Activated CD4-positive, alpha-beta T cell treated with anti-CD3 and anti-CD28 coated beads, Interleukin-2, amount 10 ng/mL, durations not matched to agents 7 days and 5 days (primary cell): ENCODE data around the gene ANKRD45. TPM values are rescaled to one million over a fixed set of nuclear protein-coding genes. Genes with fewer than 3 reads are reported as not detected.
A peak's percentile ranks its signal among the peaks of the same experiment; 100 is the strongest.
"Not testable (repeated sequence)": the region's sequence is repeated elsewhere in the genome, so short reads cannot be mapped to it uniquely, and the experiment has no call there.

Experiments used
- CTCF ChIA-PET: fragments of 350-600 bp; sonication (Branson Sonifier 250); formaldehyde crosslinking; loops from one replicate; lab custom pipeline; 2021; ENCODE audit warnings: antibody characterized with exemption; lab: Charles Lee
- POLR2A ChIA-PET: fragments of 350-600 bp; sonication (Branson Sonifier 250); formaldehyde crosslinking; loops from one replicate; lab custom pipeline; 2021; ENCODE audit warnings: antibody characterized with exemption; lab: Charles Lee
- DNase-seq: peaks from one replicate; pipeline ENCODE4 v3.0.0-alpha.2; 2020
- H3K27ac Mint-ChIP-seq: one replicate; pipeline ENCODE4 v1.8.0; 2021; ENCODE audit warnings: mild to moderate bottlenecking, moderate library complexity, mixed read lengths
- H3K27me3 Mint-ChIP-seq: one replicate; pipeline ENCODE4 v1.8.0; 2021; ENCODE audit warnings: mixed read lengths
- H3K36me3 Mint-ChIP-seq: one replicate; pipeline ENCODE4 v1.8.0; 2021; ENCODE audit warnings: low read depth, mixed read lengths
- H3K4me1 Mint-ChIP-seq: one replicate; pipeline ENCODE4 v1.8.0; 2021; ENCODE audit warnings: mixed read lengths
- H3K4me3 Mint-ChIP-seq: one replicate; pipeline ENCODE4 v1.8.0; 2021; ENCODE audit warnings: mild to moderate bottlenecking, moderate library complexity, mixed read lengths
- H3K9me3 Mint-ChIP-seq: one replicate; pipeline ENCODE4 v1.8.0; 2021; ENCODE audit warnings: mixed read lengths
- total RNA-seq, 2 experiments: library from RNA; stranded (reverse); gene quantifications; one replicate each; pipeline ENCODE4 v1.2.3, GENCODE V29; 2021

Gene ANKRD45
- total RNA-seq, 2 experiments from 2014 or later: not detected

- Mint-ChIP-seq H3K9me3 (peaks cover 3% of the 10 kb centered on the region), H3K27me3 (peaks cover 10% of the 10 kb centered on the region), H3K4me1 (no peaks in the 10 kb centered on the region), H3K27ac (no peak overlapping the region), H3K36me3 (no peaks in the 10 kb centered on the region), H3K4me3 (no peak overlapping the region)
- POLR2A ChIA-PET: no interaction called here
- no peak for DNase-seq
- CTCF ChIA-PET: no interaction called here
Observed at GRCh38 chr1:173638043-173639021, 31.3 kb downstream of the ANKRD45 start.

GRCh38 chr1:173637236-173638042 lies 32.2 kb downstream of the ANKRD45 start:
- not testable (repeated sequence) for H3K4me1 Mint-ChIP-seq

GRCh38 chr1:173635116-173635515 lies 34.5 kb downstream of the ANKRD45 start, which contains the start of gene TEX50:
TSS of gene TEX50 (plus strand) at chr1:173635338. CDS start at chr1:173635522, 184 bp downstream.
- DNase-seq: no peak
- Mint-ChIP-seq H3K27ac (no peak within 1 kb of the TSS), H3K36me3 (no peaks in the 10 kb centered on the region), H3K27me3 (peaks cover 26% of the 10 kb centered on the region), H3K4me3 (no peak within 1 kb of the TSS), H3K9me3 (peaks cover 3% of the 10 kb centered on the region), H3K4me1 (no peaks in the 10 kb centered on the region)
- POLR2A ChIA-PET: no interaction called here
- CTCF ChIA-PET: no interaction called here

More at GRCh38 chr1:173637236-173638042, 32.2 kb downstream of the ANKRD45 start:
- DNase-seq, CTCF ChIA-PET, H3K27ac Mint-ChIP-seq, H3K4me3 Mint-ChIP-seq, H3K36me3 Mint-ChIP-seq, H3K9me3 Mint-ChIP-seq, POLR2A ChIA-PET: not testable (repeated sequence)
- peaks cover 16% of the 10 kb centered on the region for H3K27me3 Mint-ChIP-seq

- Mint-ChIP-seq H3K4me3 (no peak overlapping the region), H3K4me1 (no peaks in the 10 kb centered on the region), H3K36me3 (no peaks in the 10 kb centered on the region), H3K27me3 (peaks cover 17% of the 10 kb centered on the region), H3K27ac (no peak overlapping the region), H3K9me3 (no peaks in the 10 kb centered on the region)
- CTCF ChIA-PET: no interaction called here
- DNase-seq: peak; percentile 6
- POLR2A ChIA-PET: no interaction called here
Observed at GRCh38 chr1:173628888-173629287, 40.8 kb downstream of the ANKRD45 start.

GRCh38 chr1:173627269-173627668 lies 42.4 kb downstream of the ANKRD45 start:
- no peak overlapping the region for H3K4me3 Mint-ChIP-seq
- no peak for DNase-seq
- H3K27ac Mint-ChIP-seq: no peak overlapping the region
- ChIA-PET POLR2A (no interaction called here), CTCF (interaction anchor here (0.6 kb wide), 1 partner anchor 20 kb away, joined by 3 read pairs; no protein-coding TSS in a partner anchor)
- no peaks in the 10 kb centered on the region for H3K9me3 Mint-ChIP-seq
- H3K4me1 Mint-ChIP-seq: no peaks in the 10 kb centered on the region
- H3K36me3 Mint-ChIP-seq: no peaks in the 10 kb centered on the region
- H3K27me3 Mint-ChIP-seq: peaks cover 11% of the 10 kb centered on the region

- Mint-ChIP-seq H3K27ac (no peak overlapping the region), H3K36me3 (peaks cover 6% of the 10 kb centered on the region), H3K9me3 (peaks cover 18% of the 10 kb centered on the region), H3K4me3 (no peak overlapping the region), H3K4me1 (no peaks in the 10 kb centered on the region), H3K27me3 (peaks cover 19% of the 10 kb centered on the region)
- ChIA-PET POLR2A (no interaction called here), CTCF (no interaction called here)
- no peak for DNase-seq
Observed at GRCh38 chr1:173616859-173617258, 52.8 kb downstream of the ANKRD45 start.

- H3K4me3 Mint-ChIP-seq, H3K9me3 Mint-ChIP-seq, CTCF ChIA-PET, H3K4me1 Mint-ChIP-seq, H3K27me3 Mint-ChIP-seq, H3K36me3 Mint-ChIP-seq, POLR2A ChIA-PET, DNase-seq, H3K27ac Mint-ChIP-seq: not testable (repeated sequence)
Observed at GRCh38 chr1:173613086-173613485, 56.6 kb downstream of the ANKRD45 start.

GRCh38 chr1:173608503-173609216 lies 61.0 kb downstream of the ANKRD45 start:
- Mint-ChIP-seq H3K9me3 (peaks cover 2% of the 10 kb centered on the region), H3K36me3 (no peaks in the 10 kb centered on the region), H3K4me3 (no peak overlapping the region), H3K4me1 (peaks cover 2% of the 10 kb centered on the region), H3K27me3 (peaks cover 10% of the 10 kb centered on the region), H3K27ac (no peak overlapping the region)
- no peak for DNase-seq
- ChIA-PET POLR2A (no interaction called here), CTCF (no interaction called here)

- DNase-seq: no peak
- CTCF ChIA-PET: interaction anchor here (0.7 kb wide), 2 partner anchors 92 to 122 kb away, joined by 3 read pairs; no protein-coding TSS in a partner anchor
- Mint-ChIP-seq H3K27me3 (peaks cover 5% of the 10 kb centered on the region), H3K4me3 (no peak within 1 kb of the TSS), H3K9me3 (no peaks in the 10 kb centered on the region), H3K36me3 (no peaks in the 10 kb centered on the region), H3K27ac (no peak within 1 kb of the TSS), H3K4me1 (peaks cover 5% of the 10 kb centered on the region)
- POLR2A ChIA-PET: interaction anchor here (0.7 kb wide), 1 partner anchor 1161 kb away, joined by 9 read pairs; no protein-coding TSS in a partner anchor
Observed at GRCh38 chr1:173603056-173603591, 66.5 kb downstream of the ANKRD45 start, which contains the start of gene SLC9C2. TSS of gene SLC9C2 (minus strand) at chr1:173603072. CDS start at chr1:173601776, 1,296 bp downstream.

GRCh38 chr1:173601588-173601987 lies 68.1 kb downstream of the ANKRD45 start:
- no peak overlapping the region for H3K27ac Mint-ChIP-seq
- H3K9me3 Mint-ChIP-seq: no peaks in the 10 kb centered on the region
- no peaks in the 10 kb centered on the region for H3K36me3 Mint-ChIP-seq
- DNase-seq: no peak
- peaks cover 5% of the 10 kb centered on the region for H3K4me1 Mint-ChIP-seq
- no peak overlapping the region for H3K4me3 Mint-ChIP-seq
- peaks cover 7% of the 10 kb centered on the region for H3K27me3 Mint-ChIP-seq
- ChIA-PET POLR2A (no interaction called here), CTCF (no interaction called here)

GRCh38 chr1:173596097-173596825 lies 73.4 kb downstream of the ANKRD45 start:
- ChIA-PET CTCF (no interaction called here), POLR2A (no interaction called here)
- no peak overlapping the region for H3K4me3 Mint-ChIP-seq
- peaks cover 15% of the 10 kb centered on the region for H3K27me3 Mint-ChIP-seq
- H3K9me3 Mint-ChIP-seq: peaks cover 2% of the 10 kb centered on the region
- no peak overlapping the region for H3K27ac Mint-ChIP-seq
- no peaks in the 10 kb centered on the region for H3K4me1 Mint-ChIP-seq
- DNase-seq: no peak
- no peaks in the 10 kb centered on the region for H3K36me3 Mint-ChIP-seq
